ENCODE measurements around the gene EHMT1. TPM values are rescaled to one million over a fixed set of nuclear protein-coding genes. Genes with fewer than 3 reads are reported as not detected.
"Not testable (repeated sequence)": the region's sequence is repeated elsewhere in the genome, so short reads cannot be mapped to it uniquely, and the experiment has no call there.

Gene EHMT1
- total RNA-seq, 2 experiments from 2014 or later = 145 to 295 TPM

DNA sequence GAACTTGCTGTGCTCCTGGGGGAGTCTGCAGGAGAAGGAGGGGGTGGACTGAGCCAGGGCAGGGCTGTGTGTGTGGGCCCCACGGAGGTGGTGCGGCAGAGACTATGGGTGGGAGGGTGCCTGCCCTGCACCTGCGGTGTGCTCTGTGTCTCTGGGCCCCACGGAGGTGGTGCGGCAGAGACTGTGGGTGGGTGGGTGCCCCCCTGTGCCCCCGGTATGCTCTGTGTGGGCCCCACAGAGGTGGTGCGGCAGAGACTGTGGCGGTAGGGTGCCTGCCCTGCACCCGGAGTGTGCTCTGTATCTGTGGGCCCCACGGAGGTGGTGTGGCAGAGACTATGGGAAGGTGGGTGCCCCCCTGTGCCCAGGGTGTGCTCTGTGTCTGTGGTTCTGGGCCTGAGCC lies 103.7 kb downstream of the EHMT1 start:
- POLR2A ChIA-PET = no interaction called here
- no peaks in the 10 kb centered on the region for H3K9me2 ChIP-seq (ENCODE audit: insufficient read depth, low read length)
- no peak overlapping the region for H3K27ac ChIP-seq (ENCODE audit: low read depth, low read length, poor library complexity, severe bottlenecking)
- no peak overlapping the region for H3K4me2 ChIP-seq (ENCODE audit: low read length)
- H2AFZ ChIP-seq (ENCODE audit: low read length) = no peak overlapping the region
- H3K79me2 ChIP-seq (ENCODE audit: insufficient read depth, low read depth, low read length) = peaks cover 58% of the 10 kb centered on the region
- H3K36me3 ChIP-seq (ENCODE audit: insufficient read depth, low read length) = peaks cover 92% of the 10 kb centered on the region
- TF ChIP-seq, protein P1, sequence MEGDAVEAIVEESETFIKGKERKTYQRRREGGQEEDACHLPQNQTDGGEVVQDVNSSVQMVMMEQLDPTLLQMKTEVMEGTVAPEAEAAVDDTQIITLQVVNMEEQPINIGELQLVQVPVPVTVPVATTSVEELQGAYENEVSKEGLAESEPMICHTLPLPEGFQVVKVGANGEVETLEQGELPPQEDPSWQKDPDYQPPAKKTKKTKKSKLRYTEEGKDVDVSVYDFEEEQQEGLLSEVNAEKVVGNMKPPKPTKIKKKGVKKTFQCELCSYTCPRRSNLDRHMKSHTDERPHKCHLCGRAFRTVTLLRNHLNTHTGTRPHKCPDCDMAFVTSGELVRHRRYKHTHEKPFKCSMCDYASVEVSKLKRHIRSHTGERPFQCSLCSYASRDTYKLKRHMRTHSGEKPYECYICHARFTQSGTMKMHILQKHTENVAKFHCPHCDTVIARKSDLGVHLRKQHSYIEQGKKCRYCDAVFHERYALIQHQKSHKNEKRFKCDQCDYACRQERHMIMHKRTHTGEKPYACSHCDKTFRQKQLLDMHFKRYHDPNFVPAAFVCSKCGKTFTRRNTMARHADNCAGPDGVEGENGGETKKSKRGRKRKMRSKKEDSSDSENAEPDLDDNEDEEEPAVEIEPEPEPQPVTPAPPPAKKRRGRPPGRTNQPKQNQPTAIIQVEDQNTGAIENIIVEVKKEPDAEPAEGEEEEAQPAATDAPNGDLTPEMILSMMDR (conservative IDR thresholded peaks at IDR 0.05; ENCODE audit: low read length) = no peak
- no peak for TF ChIP-seq EZH2phosphoT487 (IDR thresholded peaks at IDR 0.05; ENCODE audit: borderline replicate concordance, low read depth, low read length)
- intact Hi-C loops (cut with micrococcal nuclease; ENCODE audit: unreplicated experiment) = no loop called here
- BruUV-seq (replicated peaks) = no TSS peak
- no peak overlapping the region for H3K4me3 ChIP-seq (ENCODE audit: low read depth, low read length, poor library complexity, severe bottlenecking)
- no peaks in the 10 kb centered on the region for H3K9me3 ChIP-seq (ENCODE audit: low read length)
- no peak for DNase-seq (ENCODE audit: low spot score)
- H3K4me1 ChIP-seq (ENCODE audit: insufficient read depth, low read length, poor library complexity, severe bottlenecking) = no peaks in the 10 kb centered on the region
- CTCF ChIA-PET (ENCODE audit: unreplicated experiment) = no interaction called here
- H4K20me1 ChIP-seq (ENCODE audit: insufficient read depth, low read length) = no peaks in the 10 kb centered on the region

DNA sequence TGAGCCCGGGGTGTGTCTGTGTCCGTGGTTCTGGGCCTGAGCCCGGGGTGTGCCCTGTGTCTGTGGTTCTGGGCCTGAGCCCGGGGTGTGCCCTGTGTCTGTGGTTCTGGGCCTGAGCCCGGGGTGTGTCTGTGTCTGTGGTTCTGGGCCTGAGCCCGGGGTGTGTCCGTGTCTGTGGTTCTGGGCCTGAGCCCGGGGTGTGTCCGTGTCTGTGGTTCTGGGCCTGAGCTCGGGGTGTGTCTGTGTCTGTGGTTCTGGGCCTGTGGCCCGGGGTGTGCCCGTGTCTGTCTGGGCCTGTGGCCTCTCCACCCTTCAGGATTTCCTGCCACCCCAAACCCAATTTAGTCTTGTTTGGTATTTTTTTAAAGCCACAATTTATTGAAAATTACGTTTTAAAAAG lies 104.6 kb downstream of the EHMT1 start:
- CTCF ChIA-PET (ENCODE audit: unreplicated experiment); H3K4me1 ChIP-seq (ENCODE audit: insufficient read depth, low read length, poor library complexity, severe bottlenecking); H3K9me2 ChIP-seq (ENCODE audit: insufficient read depth, low read length); H3K4me3 ChIP-seq (ENCODE audit: low read depth, low read length, poor library complexity, severe bottlenecking); DNase-seq (ENCODE audit: low spot score); H3K27ac ChIP-seq (ENCODE audit: low read depth, low read length, poor library complexity, severe bottlenecking); H4K20me1 ChIP-seq (ENCODE audit: insufficient read depth, low read length); BruUV-seq (replicated peaks); H3K9me3 ChIP-seq (ENCODE audit: low read length); POLR2A ChIA-PET; H3K4me2 ChIP-seq (ENCODE audit: low read length); H2AFZ ChIP-seq (ENCODE audit: low read length); intact Hi-C loops (cut with micrococcal nuclease; ENCODE audit: unreplicated experiment): not testable (repeated sequence)
- H3K36me3 ChIP-seq (ENCODE audit: insufficient read depth, low read length) = peaks cover 92% of the 10 kb centered on the region
- peaks cover 61% of the 10 kb centered on the region for H3K79me2 ChIP-seq (ENCODE audit: insufficient read depth, low read depth, low read length)

- no TSS peak for BruUV-seq (replicated peaks)
- H3K36me3 ChIP-seq (ENCODE audit: insufficient read depth, low read length) = peaks cover 92% of the 10 kb centered on the region
- intact Hi-C loops (cut with micrococcal nuclease; ENCODE audit: unreplicated experiment) = no loop called here
- H3K27ac ChIP-seq (ENCODE audit: low read depth, low read length, poor library complexity, severe bottlenecking) = no peak overlapping the region
- TF ChIP-seq, protein P1 (conservative IDR thresholded peaks at IDR 0.05; ENCODE audit: low read length) = no peak
- TF ChIP-seq EZH2phosphoT487 (IDR thresholded peaks at IDR 0.05; ENCODE audit: borderline replicate concordance, low read depth, low read length) = no peak
- ChIA-PET CTCF (ENCODE audit: unreplicated experiment) (no interaction called here), POLR2A (no interaction called here)
- H3K9me2 ChIP-seq (ENCODE audit: insufficient read depth, low read length) = no peaks in the 10 kb centered on the region
- no peaks in the 10 kb centered on the region for H3K9me3 ChIP-seq (ENCODE audit: low read length)
- no peak for DNase-seq (ENCODE audit: low spot score)
- no peak overlapping the region for H3K4me3 ChIP-seq (ENCODE audit: low read depth, low read length, poor library complexity, severe bottlenecking)
- no peaks in the 10 kb centered on the region for H3K4me1 ChIP-seq (ENCODE audit: insufficient read depth, low read length, poor library complexity, severe bottlenecking)
- H3K4me2 ChIP-seq (ENCODE audit: low read length) = no peak overlapping the region
- H3K79me2 ChIP-seq (ENCODE audit: insufficient read depth, low read depth, low read length) = peaks cover 61% of the 10 kb centered on the region
- H4K20me1 ChIP-seq (ENCODE audit: insufficient read depth, low read length) = no peaks in the 10 kb centered on the region
- H2AFZ ChIP-seq (ENCODE audit: low read length) = no peak overlapping the region
Observed at GRCh38 chr9:137723783-137724445, 105.1 kb downstream of the EHMT1 start.
